ENCODE data around the gene FAM111A. TPM values are rescaled to one million over a fixed set of nuclear protein-coding genes. Genes with fewer than 3 reads are reported as not detected.
A peak's percentile ranks its signal among the peaks of the same experiment; 100 is the strongest.

FAM111A gene
- polyA plus RNA-seq, 1 of the 3 experiments (the other 2 are of a cell fraction), result 5.9 TPM

DNA sequence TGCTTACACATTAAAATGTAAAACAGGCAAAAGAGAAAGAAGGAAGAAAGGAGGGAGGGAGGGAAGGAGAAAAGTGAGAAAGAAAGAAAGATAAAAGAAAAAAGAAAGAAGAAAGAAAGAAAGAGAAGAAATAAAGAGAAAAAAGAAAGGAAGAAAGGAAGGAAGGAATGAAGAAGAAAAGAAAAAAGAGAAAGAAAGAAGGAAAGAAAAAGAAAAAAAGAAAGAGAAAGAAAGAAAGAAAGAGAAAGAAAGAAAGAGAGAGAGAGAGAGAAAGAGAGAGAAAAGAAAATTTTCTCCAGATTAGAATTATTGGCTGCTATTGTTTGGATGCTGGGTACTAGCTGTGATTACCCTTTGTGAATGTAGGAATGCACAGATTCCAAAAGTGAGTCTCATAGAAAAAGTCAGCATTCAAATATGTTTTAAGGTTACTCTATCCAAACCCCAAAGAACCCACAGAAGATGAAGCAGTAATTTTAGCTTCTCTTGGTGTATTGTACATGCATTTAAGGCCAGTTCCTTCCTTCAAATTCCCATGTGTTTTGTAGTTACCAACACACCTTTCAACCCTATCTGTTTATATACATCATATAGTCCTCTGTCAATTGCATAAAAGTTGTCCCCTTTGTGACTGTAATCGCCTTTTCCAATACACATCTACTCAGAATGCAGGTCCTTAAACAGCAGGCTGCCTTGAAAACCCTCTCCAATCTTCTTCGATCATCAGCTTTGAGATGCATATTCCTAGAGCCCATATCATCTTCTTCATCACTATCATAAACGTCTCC lies 789 bp upstream of the FAM111A start:
- peaks cover 20% of the 10 kb centered on the region for H3F3A ChIP-seq (replicated peaks; ENCODE audit: insufficient read depth)
- peak overlapping the region; percentile 98 for H2AFZ ChIP-seq (ENCODE audit: low read depth)
- peak overlapping the region; percentile 71 for H3K4me2 ChIP-seq
- peaks cover 0 to 4% of the 10 kb centered on the region in 2 experiments for H3K36me3 ChIP-seq (replicated peaks in 1 of 2; ENCODE audit: control insufficient read depth in 1 of 2, insufficient read depth in 2 of 2, low read length in 1 of 2)
- no peaks in the 10 kb centered on the region for H3K9me2 ChIP-seq
- H3K9ac ChIP-seq, result peak overlapping the region; percentile 68
- no peak for DNase-seq
- H4K20me1 ChIP-seq (ENCODE audit: insufficient read depth), result no peaks in the 10 kb centered on the region
- 9% methylated on average over 3 of the region's 3 CpGs for WGBS (ENCODE audit: low lambda C conversion rate)
- POLR2A ChIA-PET, result interaction anchor here (1.3 kb wide), 1 partner anchor 16 kb away, joined by 7 read pairs; no protein-coding TSS in a partner anchor
- H3K79me2 ChIP-seq (ENCODE audit: insufficient read depth), result no peaks in the 10 kb centered on the region; the same call in 1 of the 2 replicates
- peak overlapping the region; percentile 82 to 95 for H3K4me3 ChIP-seq (ENCODE audit: low read depth in 2 of 2, low read length in 1 of 2)
- H3K27ac ChIP-seq (ENCODE audit: low read depth in 2 of 2, low read length in 1 of 2), result peak overlapping the region; percentile 71 to 79
- no peaks in the 10 kb centered on the region for H3K27me3 ChIP-seq (ENCODE audit: insufficient read depth)
- no peak for TF ChIP-seq FOXJ3 (CRISPR knock-in tag; IDR thresholded peaks at IDR 0.05)
- no peak for TF ChIP-seq TCF12 (IDR thresholded peaks at IDR 0.05)
- TF ChIP-seq TAF1 (IDR thresholded peaks at IDR 0.05; ENCODE audit: borderline replicate concordance, low read depth, low read length), result no peak
- no peak for TF ChIP-seq EZH2phosphoT487 (IDR thresholded peaks at IDR 0.05; ENCODE audit: borderline replicate concordance, low read depth)
- TF ChIP-seq, protein P1, sequence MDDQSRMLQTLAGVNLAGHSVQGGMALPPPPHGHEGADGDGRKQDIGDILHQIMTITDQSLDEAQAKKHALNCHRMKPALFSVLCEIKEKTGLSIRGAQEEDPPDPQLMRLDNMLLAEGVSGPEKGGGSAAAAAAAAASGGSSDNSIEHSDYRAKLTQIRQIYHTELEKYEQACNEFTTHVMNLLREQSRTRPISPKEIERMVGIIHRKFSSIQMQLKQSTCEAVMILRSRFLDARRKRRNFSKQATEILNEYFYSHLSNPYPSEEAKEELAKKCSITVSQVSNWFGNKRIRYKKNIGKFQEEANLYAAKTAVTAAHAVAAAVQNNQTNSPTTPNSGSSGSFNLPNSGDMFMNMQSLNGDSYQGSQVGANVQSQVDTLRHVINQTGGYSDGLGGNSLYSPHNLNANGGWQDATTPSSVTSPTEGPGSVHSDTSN (IDR thresholded peaks at IDR 0.05), result no peak
- TF ChIP-seq ELF1 (IDR thresholded peaks at IDR 0.05), result no peak
- TF ChIP-seq, protein P2, sequence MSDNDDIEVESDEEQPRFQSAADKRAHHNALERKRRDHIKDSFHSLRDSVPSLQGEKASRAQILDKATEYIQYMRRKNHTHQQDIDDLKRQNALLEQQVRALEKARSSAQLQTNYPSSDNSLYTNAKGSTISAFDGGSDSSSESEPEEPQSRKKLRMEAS (IDR thresholded peaks at IDR 0.05; ENCODE audit: low read depth), result no peak
- no peak for TF ChIP-seq YY1 (IDR thresholded peaks at IDR 0.05; ENCODE audit: low read depth)
- no peak for TF ChIP-seq TEAD4 (IDR thresholded peaks at IDR 0.05; ENCODE audit: borderline replicate concordance, insufficient read depth)
- no peak for TF ChIP-seq SIN3A (IDR thresholded peaks at IDR 0.05; ENCODE audit: borderline replicate concordance, low read depth, low read length)
- no peak for TF ChIP-seq FOXM1 (IDR thresholded peaks at IDR 0.05; ENCODE audit: low read depth)
- no peak for TF ChIP-seq GABPA (IDR thresholded peaks at IDR 0.05; ENCODE audit: low read depth)
- no peak for TF ChIP-seq NFIC (IDR thresholded peaks at IDR 0.05; ENCODE audit: borderline replicate concordance)
- no peak for TF ChIP-seq MEF2A (IDR thresholded peaks at IDR 0.05; ENCODE audit: borderline replicate concordance, low read depth)
- H3K9me3 ChIP-seq, result no peaks in the 10 kb centered on the region
- H3K4me1 ChIP-seq (ENCODE audit: control insufficient read depth in 1 of 2, insufficient read depth in 2 of 2, low read depth in 1 of 2, low read length in 1 of 2), result peaks cover 2 to 4% of the 10 kb centered on the region in 2 experiments; a peak in 2 of 4 replicates
- CTCF ChIA-PET, result interaction anchor here (0.9 to 2.8 kb wide), 4 partner anchors 16 to 84 kb away, joined by 3 to 20 read pairs (median 6); partner anchors contain the start of gene DTX4

DNA sequence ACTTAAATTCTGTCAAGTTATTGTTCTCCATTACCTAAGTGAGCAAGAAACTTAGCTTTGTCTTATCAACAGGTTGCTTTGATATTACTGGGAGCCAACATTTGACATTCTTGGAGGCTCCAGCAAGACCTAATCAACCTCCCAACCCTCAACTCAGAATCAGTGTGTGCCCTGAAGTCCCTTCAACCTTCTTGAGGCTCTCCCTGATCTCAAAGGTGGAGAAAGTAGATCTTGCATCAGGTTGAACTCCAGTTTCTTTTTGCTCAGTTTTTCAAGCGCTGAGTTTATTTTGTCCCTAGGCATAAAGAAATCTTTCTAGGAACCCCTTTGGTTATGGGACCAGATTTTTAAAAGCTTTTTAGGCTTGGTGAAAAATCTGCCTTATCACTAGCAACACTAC lies 1.4 kb downstream of the FAM111A start:
- H3K9me2 ChIP-seq, result no peaks in the 10 kb centered on the region
- peak overlapping the region; percentile 71 for H3K4me2 ChIP-seq
- no peaks in the 10 kb centered on the region for H3K27me3 ChIP-seq (ENCODE audit: insufficient read depth)
- no peaks in the 10 kb centered on the region; the same call in 1 of the 2 replicates for H3K79me2 ChIP-seq (ENCODE audit: insufficient read depth)
- H3K27ac ChIP-seq (ENCODE audit: low read depth in 2 of 2, low read length in 1 of 2), result peak overlapping the region in 1 of 2 experiments; percentile 71; a peak in 1 of 4 replicates
- peaks cover 20% of the 10 kb centered on the region for H3F3A ChIP-seq (replicated peaks; ENCODE audit: insufficient read depth)
- peak overlapping the region; percentile 75 for H2AFZ ChIP-seq (ENCODE audit: low read depth)
- ChIA-PET POLR2A (no interaction called here), CTCF (interaction anchor here (1.5 to 5.9 kb wide), 4 partner anchors 8 to 90 kb away, joined by 3 to 62 read pairs (median 21); no protein-coding TSS in a partner anchor)
- H3K9ac ChIP-seq, result no peak overlapping the region
- H3K4me1 ChIP-seq (ENCODE audit: control insufficient read depth in 1 of 2, insufficient read depth in 2 of 2, low read depth in 1 of 2, low read length in 1 of 2), result peaks cover 2 to 4% of the 10 kb centered on the region in 2 experiments; a peak in 2 of 4 replicates
- H3K36me3 ChIP-seq (replicated peaks in 1 of 2; ENCODE audit: control insufficient read depth in 1 of 2, insufficient read depth in 2 of 2, low read length in 1 of 2), result peaks cover 2 to 4% of the 10 kb centered on the region in 2 experiments
- WGBS (ENCODE audit: low lambda C conversion rate), result 86% methylated on average over 1 of the region's 1 CpG
- DNase-seq, result no peak
- H3K9me3 ChIP-seq, result no peaks in the 10 kb centered on the region
- no peak overlapping the region; a peak in 1 of 4 replicates for H3K4me3 ChIP-seq (ENCODE audit: low read depth in 2 of 2, low read length in 1 of 2)
- no peaks in the 10 kb centered on the region for H4K20me1 ChIP-seq (ENCODE audit: insufficient read depth)
- TF ChIP-seq, protein P3, sequence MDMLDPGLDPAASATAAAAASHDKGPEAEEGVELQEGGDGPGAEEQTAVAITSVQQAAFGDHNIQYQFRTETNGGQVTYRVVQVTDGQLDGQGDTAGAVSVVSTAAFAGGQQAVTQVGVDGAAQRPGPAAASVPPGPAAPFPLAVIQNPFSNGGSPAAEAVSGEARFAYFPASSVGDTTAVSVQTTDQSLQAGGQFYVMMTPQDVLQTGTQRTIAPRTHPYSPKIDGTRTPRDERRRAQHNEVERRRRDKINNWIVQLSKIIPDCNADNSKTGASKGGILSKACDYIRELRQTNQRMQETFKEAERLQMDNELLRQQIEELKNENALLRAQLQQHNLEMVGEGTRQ (IDR thresholded peaks at IDR 0.05; ENCODE audit: borderline replicate concordance, low read depth, low read length), result no peak
- TF ChIP-seq, protein P4, sequence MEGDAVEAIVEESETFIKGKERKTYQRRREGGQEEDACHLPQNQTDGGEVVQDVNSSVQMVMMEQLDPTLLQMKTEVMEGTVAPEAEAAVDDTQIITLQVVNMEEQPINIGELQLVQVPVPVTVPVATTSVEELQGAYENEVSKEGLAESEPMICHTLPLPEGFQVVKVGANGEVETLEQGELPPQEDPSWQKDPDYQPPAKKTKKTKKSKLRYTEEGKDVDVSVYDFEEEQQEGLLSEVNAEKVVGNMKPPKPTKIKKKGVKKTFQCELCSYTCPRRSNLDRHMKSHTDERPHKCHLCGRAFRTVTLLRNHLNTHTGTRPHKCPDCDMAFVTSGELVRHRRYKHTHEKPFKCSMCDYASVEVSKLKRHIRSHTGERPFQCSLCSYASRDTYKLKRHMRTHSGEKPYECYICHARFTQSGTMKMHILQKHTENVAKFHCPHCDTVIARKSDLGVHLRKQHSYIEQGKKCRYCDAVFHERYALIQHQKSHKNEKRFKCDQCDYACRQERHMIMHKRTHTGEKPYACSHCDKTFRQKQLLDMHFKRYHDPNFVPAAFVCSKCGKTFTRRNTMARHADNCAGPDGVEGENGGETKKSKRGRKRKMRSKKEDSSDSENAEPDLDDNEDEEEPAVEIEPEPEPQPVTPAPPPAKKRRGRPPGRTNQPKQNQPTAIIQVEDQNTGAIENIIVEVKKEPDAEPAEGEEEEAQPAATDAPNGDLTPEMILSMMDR (IDR thresholded peaks at IDR 0.05), result no peak
- TF ChIP-seq, protein P5, sequence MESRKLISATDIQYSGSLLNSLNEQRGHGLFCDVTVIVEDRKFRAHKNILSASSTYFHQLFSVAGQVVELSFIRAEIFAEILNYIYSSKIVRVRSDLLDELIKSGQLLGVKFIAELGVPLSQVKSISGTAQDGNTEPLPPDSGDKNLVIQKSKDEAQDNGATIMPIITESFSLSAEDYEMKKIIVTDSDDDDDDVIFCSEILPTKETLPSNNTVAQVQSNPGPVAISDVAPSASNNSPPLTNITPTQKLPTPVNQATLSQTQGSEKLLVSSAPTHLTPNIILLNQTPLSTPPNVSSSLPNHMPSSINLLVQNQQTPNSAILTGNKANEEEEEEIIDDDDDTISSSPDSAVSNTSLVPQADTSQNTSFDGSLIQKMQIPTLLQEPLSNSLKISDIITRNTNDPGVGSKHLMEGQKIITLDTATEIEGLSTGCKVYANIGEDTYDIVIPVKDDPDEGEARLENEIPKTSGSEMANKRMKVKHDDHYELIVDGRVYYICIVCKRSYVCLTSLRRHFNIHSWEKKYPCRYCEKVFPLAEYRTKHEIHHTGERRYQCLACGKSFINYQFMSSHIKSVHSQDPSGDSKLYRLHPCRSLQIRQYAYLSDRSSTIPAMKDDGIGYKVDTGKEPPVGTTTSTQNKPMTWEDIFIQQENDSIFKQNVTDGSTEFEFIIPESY (IDR thresholded peaks at IDR 0.05; ENCODE audit: borderline replicate concordance, low read depth), result no peak
- TF ChIP-seq YY1 (IDR thresholded peaks at IDR 0.05; ENCODE audit: low read depth), result no peak
- no peak for TF ChIP-seq RXRA (IDR thresholded peaks at IDR 0.05; ENCODE audit: borderline replicate concordance, low read depth)
- no peak for TF ChIP-seq MXI1 (IDR thresholded peaks at IDR 0.05; ENCODE audit: low read depth, low read length)
- TF ChIP-seq NRF1 (IDR thresholded peaks at IDR 0.05; ENCODE audit: low read depth, low read length), result no peak
- no peak for TF ChIP-seq EZH2phosphoT487 (IDR thresholded peaks at IDR 0.05; ENCODE audit: borderline replicate concordance, low read depth)
- no peak for TF ChIP-seq TCF12 (IDR thresholded peaks at IDR 0.05)
- TF ChIP-seq FOXJ3 (CRISPR knock-in tag; IDR thresholded peaks at IDR 0.05), result no peak
- TF ChIP-seq CHD2 (IDR thresholded peaks at IDR 0.05; ENCODE audit: low read length, partially characterized antibody), result no peak
